IMR-90 (cell line): Measurements from ENCODE around the gene SLC1A5. TPM values are rescaled to one million over a fixed set of nuclear protein-coding genes. Genes with fewer than 3 reads are reported as not detected.

ENCODE experiments used
- ATAC-seq: fragments of 200-7000 bp; cut with Tn5 transposase; 2 replicates; pipeline ENCODE4 v1.9.1; 2020; ENCODE audit warnings: low read depth, mild to moderate bottlenecking, moderate library complexity
- BruUV-seq: library from RNA; stranded (reverse); fragments of 400-500 nt; replicated peaks from 2 replicates; lab custom pipeline; 2021; lab: Mats Ljungman, UMichigan
- CTCF ChIA-PET: fragments of 300-600 bp; formaldehyde crosslinking; extraction: SDS; loops from one replicate; lab custom pipeline; 2021; ENCODE audit warnings: antibody characterized with exemption; lab: Yijun Ruan, JAX
- POLR2A ChIA-PET: fragments of 300-600 bp; sonication (Branson Sonifier 250); formaldehyde crosslinking; loops from one replicate; lab custom pipeline; 2022; ENCODE audit warnings: antibody characterized with exemption; ENCODE audit not compliant: unreplicated experiment; lab: Charles Lee
- DNase-seq: peaks from one replicate; pipeline ENCODE4 v3.0.0; 2013
- H2AFZ ChIP-seq: replicated peaks from 2 replicates; pipeline ENCODE3; 2013; ENCODE audit warnings: low read length, mild to moderate bottlenecking; ENCODE audit not compliant: poor library complexity
- H2AK5ac ChIP-seq: 2 replicates; pipeline ENCODE4 v1.6.1; 2013; ENCODE audit warnings: low read depth, low read length, inconsistent platforms
- H2AK9ac ChIP-seq: replicated peaks from 2 replicates; pipeline ENCODE3; 2013; ENCODE audit warnings: mild to moderate bottlenecking, low read depth, low read length, moderate library complexity; ENCODE audit not compliant: poor library complexity
- H2BK120ac ChIP-seq: 2 replicates; pipeline ENCODE4 v1.6.1; 2013; ENCODE audit warnings: low read depth, low read length, inconsistent platforms
- H2BK15ac ChIP-seq: 3 replicates; pipeline ENCODE4 v1.6.1; 2013; ENCODE audit warnings: low read depth, low read length, inconsistent platforms
- H2BK20ac ChIP-seq: 2 replicates; pipeline ENCODE4 v1.6.1; 2013; ENCODE audit warnings: low read depth, mild to moderate bottlenecking, inconsistent platforms, low read length, moderate library complexity
- H2BK5ac ChIP-seq: 2 replicates; pipeline ENCODE4 v1.6.1; 2013; ENCODE audit warnings: mild to moderate bottlenecking, low read depth, low read length, inconsistent platforms; ENCODE audit not compliant: poor library complexity, severe bottlenecking
- H3K14ac ChIP-seq: replicated peaks from 2 replicates; pipeline ENCODE4 v1.6.1; 2013; ENCODE audit warnings: low read depth, low read length, inconsistent platforms
- H3K18ac ChIP-seq: 2 replicates; pipeline ENCODE4 v1.6.1; 2013; ENCODE audit warnings: low read depth, low read length, control low read depth
- H3K23ac ChIP-seq: 2 replicates; pipeline ENCODE4 v1.6.1; 2013; ENCODE audit warnings: low read depth, low read length, inconsistent platforms
- H3K27ac ChIP-seq: 2 replicates; pipeline ENCODE4 v1.5.1; 2013; ENCODE audit warnings: mild to moderate bottlenecking, control low read depth, low read length; ENCODE audit not compliant: insufficient read depth
- H3K27me3 ChIP-seq: 2 replicates; pipeline ENCODE4 v1.6.1; 2013; ENCODE audit warnings: low read length; ENCODE audit not compliant: control insufficient read depth, insufficient read depth
- H3K36me3 ChIP-seq: 2 replicates; pipeline ENCODE4 v1.6.1; 2013; ENCODE audit warnings: low read length, mixed read lengths; ENCODE audit not compliant: control insufficient read depth, insufficient read depth
- H3K4ac ChIP-seq: 2 replicates; pipeline ENCODE4 v1.6.1; 2013; ENCODE audit warnings: low read depth, low read length, inconsistent platforms
- H3K4me1 ChIP-seq: 2 replicates; pipeline ENCODE4 v1.6.1; 2013; ENCODE audit warnings: low read length, mixed read lengths; ENCODE audit not compliant: control insufficient read depth, insufficient read depth
- H3K4me2 ChIP-seq: 2 replicates; pipeline ENCODE4 v1.6.1; 2013; ENCODE audit warnings: low read depth, mild to moderate bottlenecking, control low read depth, low read length, moderate library complexity
- H3K4me3 ChIP-seq: 2 replicates; pipeline ENCODE4 v1.5.1; 2013; ENCODE audit warnings: low read depth, mild to moderate bottlenecking, control low read depth, low read length, moderate library complexity; ENCODE audit not compliant: insufficient read depth
- H3K56ac ChIP-seq: 2 replicates; pipeline ENCODE4 v1.6.1; 2013; ENCODE audit warnings: low read length, inconsistent platforms; ENCODE audit not compliant: insufficient read depth; ENCODE audit errors: extremely low read depth
- H3K79me1 ChIP-seq, 2 experiments: 2 replicates each; pipeline ENCODE4 v1.6.1; 2013; ENCODE audit warnings: low read length in 2 of 2, inconsistent platforms in 1 of 2, low read depth in 1 of 2
- H3K9ac ChIP-seq: 2 replicates; pipeline ENCODE4 v1.6.1; 2013; ENCODE audit warnings: low read depth, low read length, control low read depth
- H3K9me1 ChIP-seq: 2 replicates; pipeline ENCODE4 v1.6.1; 2013; ENCODE audit warnings: low read length, inconsistent platforms; ENCODE audit not compliant: insufficient read depth
- H3K9me3 ChIP-seq: 2 replicates; pipeline ENCODE4 v1.6.1; 2013; ENCODE audit warnings: low read length; ENCODE audit not compliant: control insufficient read depth, insufficient read depth
- H4K20me1 ChIP-seq: 2 replicates; pipeline ENCODE4 v1.6.1; 2013; ENCODE audit warnings: low read length, inconsistent platforms; ENCODE audit not compliant: insufficient read depth
- H4K5ac ChIP-seq: 2 replicates; pipeline ENCODE4 v1.6.1; 2013; ENCODE audit warnings: mild to moderate bottlenecking, low read depth, low read length, control low read depth
- H4K8ac ChIP-seq, 2 experiments: 2 replicates each; pipeline ENCODE4 v1.6.1; 2013; ENCODE audit warnings: low read depth in 2 of 2, low read length in 2 of 2, control low read depth in 1 of 2, inconsistent platforms in 1 of 2
- H4K91ac ChIP-seq: 2 replicates; pipeline ENCODE4 v1.6.1; 2013; ENCODE audit warnings: low read depth, low read length, inconsistent platforms; ENCODE audit not compliant: insufficient read depth
- BHLHE40 ChIP-seq: fragments of 150-350 bp; IDR thresholded peaks from 2 replicates; pipeline ENCODE4 v1.6.1; 2016; ENCODE audit warnings: mild to moderate bottlenecking, low read depth, low read length
- CEBPB ChIP-seq: IDR thresholded peaks from 2 replicates; pipeline ENCODE4 v1.6.1; 2012; ENCODE audit warnings: low read depth, low read length, improper control_type of control experiment
- CHD1 ChIP-seq: IDR thresholded peaks from 2 replicates; pipeline ENCODE4 v1.6.1; 2012; ENCODE audit warnings: low read depth, low read length, improper control_type of control experiment
- CTCF ChIP-seq: conservative IDR thresholded peaks from 2 replicates; pipeline ENCODE4 v1.5.1; 2012; ENCODE audit warnings: mild to moderate bottlenecking, low read depth, low read length, improper control_type of control experiment
- ELK1 ChIP-seq: fragments of 150-350 bp; IDR thresholded peaks from 2 replicates; pipeline ENCODE4 v1.6.1; 2016; ENCODE audit warnings: low read depth, mild to moderate bottlenecking, low read length, moderate library complexity, borderline replicate concordance
- FOS ChIP-seq: fragments of 150-350 bp; IDR thresholded peaks from 2 replicates; pipeline ENCODE4 v1.6.1; 2016; ENCODE audit warnings: low read depth, low read length
- MAFK ChIP-seq: IDR thresholded peaks from 2 replicates; pipeline ENCODE4 v1.6.1; 2012; ENCODE audit warnings: low read depth, low read length, improper control_type of control experiment
- MAZ ChIP-seq: IDR thresholded peaks from 2 replicates; pipeline ENCODE4 v1.6.1; 2012; ENCODE audit warnings: low read depth, mild to moderate bottlenecking, low read length, improper control_type of control experiment, moderate library complexity, borderline replicate concordance
- MXI1 ChIP-seq: IDR thresholded peaks from 2 replicates; pipeline ENCODE4 v1.6.1; 2012; ENCODE audit warnings: low read depth, mild to moderate bottlenecking, low read length, moderate library complexity, borderline replicate concordance
- NFE2L2 ChIP-seq: fragments of 150-350 bp; IDR thresholded peaks from 2 replicates; pipeline ENCODE4 v1.6.1; 2016; ENCODE audit warnings: low read depth, mild to moderate bottlenecking, low read length
- POLR2A ChIP-seq: IDR thresholded peaks from 2 replicates; pipeline ENCODE4 v1.6.1; 2012; ENCODE audit warnings: mild to moderate bottlenecking, low read depth, low read length
- RAD21 ChIP-seq: IDR thresholded peaks from 2 replicates; pipeline ENCODE4 v1.6.1; 2012; ENCODE audit warnings: low read length, improper control_type of control experiment
- RCOR1 ChIP-seq: IDR thresholded peaks from 2 replicates; pipeline ENCODE4 v1.6.1; 2012; ENCODE audit warnings: mild to moderate bottlenecking, low read length, improper control_type of control experiment; ENCODE audit not compliant: insufficient replicate concordance
- RFX5 ChIP-seq: IDR thresholded peaks from 2 replicates; pipeline ENCODE4 v1.8.0; 2012; ENCODE audit warnings: low read depth, mild to moderate bottlenecking, low read length, moderate library complexity
- SMC3 ChIP-seq: fragments of 150-350 bp; IDR thresholded peaks from 2 replicates; pipeline ENCODE4 v1.6.1; 2016; ENCODE audit warnings: low read depth, mild to moderate bottlenecking, antibody characterized with exemption, low read length, moderate library complexity
- USF2 ChIP-seq: fragments of 150-350 bp; IDR thresholded peaks from 2 replicates; pipeline ENCODE4 v1.6.1; 2017; ENCODE audit warnings: mild to moderate bottlenecking, antibody characterized with exemption, low read length, low read depth
- WGBS, 2 experiments: methylation state at CpG; one replicate each; pipeline versions ENCODE4 v1.1.5 to v1.1.7; 2013; ENCODE audit warnings: missing lambda C conversion rate in 2 of 2; ENCODE audit not compliant: insufficient read length in 1 of 2; ENCODE audit errors: extremely low coverage in 2 of 2; 5-methylcytosine and 5-hydroxymethylcytosine counted together
- dilution Hi-C: fragments of 300-500 bp; cut with HindIII; formaldehyde crosslinking; loops from one replicate; pipeline ENCODE4 v1.14.3; 2018; ENCODE audit warnings: low sequenced_read_pairs; ENCODE audit not compliant: unreplicated experiment
- in situ Hi-C: fragments of 300-500 bp; cut with MboI; formaldehyde crosslinking; loops from 3 replicates; pipeline ENCODE4 v1.14.3; 2019; ENCODE audit warnings: low sequenced_read_pairs, inconsistent platforms, mixed read lengths
- intact Hi-C: fragments of 100-400 bp; cut with micrococcal nuclease; formaldehyde crosslinking; loops from 2 replicates; pipeline ENCODE4 v1.10.0; 2022
- polyA plus RNA-seq, 3 experiments: library from polyadenylated mRNA; depleted of rRNA; stranded (reverse); fragments of >200 nt; gene quantifications; 2 replicates each; pipeline ENCODE4 v1.2.3, GENCODE V29; 2012; ENCODE audit warnings: low replicate concordance in 1 of 3
- total RNA-seq: library from RNA; depleted of rRNA; stranded (reverse); fragments of >200 nt; gene quantifications from 2 replicates; pipeline ENCODE4 v1.2.3, GENCODE V29; 2012

Gene SLC1A5
- total and polyA plus RNA-seq, 2 of the 4 experiments (the other 2 are of a cell fraction), result 142 to 171 TPM

GRCh38 chr19:46737761-46738171 is 50.6 kb downstream of the SLC1A5 start:
- no peak overlapping the region for H3K4ac ChIP-seq
- DNase-seq, result no peak
- H2BK15ac ChIP-seq, result no peak overlapping the region
- no peak for ATAC-seq
- H3K9ac ChIP-seq, result no peak overlapping the region
- no peak overlapping the region for H3K23ac ChIP-seq
- H3K9me1 ChIP-seq, result peaks cover 24% of the 10 kb centered on the region
- H3K56ac ChIP-seq, result no peak overlapping the region
- H3K27me3 ChIP-seq, result no peaks in the 10 kb centered on the region
- intact Hi-C loops, result no loop called here
- no peak overlapping the region for H3K18ac ChIP-seq
- BruUV-seq, result no TSS peak
- peaks cover 46% of the 10 kb centered on the region for H3K36me3 ChIP-seq
- ChIA-PET POLR2A (no interaction called here), CTCF (no interaction called here)
- TF ChIP-seq RAD21 (no peak), MAZ (no peak), BHLHE40 (no peak), CHD1 (no peak), FOS (no peak), NFE2L2 (no peak), POLR2A (no peak), SMC3 (no peak), RCOR1 (no peak), USF2 (no peak), CEBPB (no peak), CTCF (no peak), MXI1 (no peak), RFX5 (no peak), ELK1 (no peak), MAFK (no peak)
- no peak overlapping the region for H3K14ac ChIP-seq
- no peak overlapping the region for H2BK5ac ChIP-seq
- no peak overlapping the region for H4K91ac ChIP-seq
- no peak overlapping the region for H3K4me2 ChIP-seq
- no peaks in the 10 kb centered on the region for H3K9me3 ChIP-seq
- no peak overlapping the region for H2AK5ac ChIP-seq
- no peak overlapping the region for H3K27ac ChIP-seq
- H2BK20ac ChIP-seq, result no peak overlapping the region
- peaks cover 85% of the 10 kb centered on the region for H4K20me1 ChIP-seq
- no peak overlapping the region for H4K5ac ChIP-seq
- in situ Hi-C loops, result no loop called here
- no peak overlapping the region for H2BK120ac ChIP-seq
- 65% methylated on average over 2 of the region's 19 CpGs; no CpG with 5 or more reads in 1 of the 2 experiments for WGBS, 2 experiments
- H2AK9ac ChIP-seq, result no peak overlapping the region
- peaks cover 29% of the 10 kb centered on the region for H3K4me1 ChIP-seq
- no peak overlapping the region for H4K8ac ChIP-seq
- H3K79me1 ChIP-seq, result peaks cover 34 to 82% of the 10 kb centered on the region in 2 experiments
- H3K4me3 ChIP-seq, result no peak overlapping the region
- dilution Hi-C loops, result no loop called here
- no peak overlapping the region for H2AFZ ChIP-seq
